Measurements from ENCODE around the gene STIMATE.

GRCh38 chr3:52820736-52821135 is 76.6 kb downstream of the STIMATE start:
- TF ChIP-seq SP1 (IDR thresholded peaks at IDR 0.05) (no peak), LEF1 (IDR thresholded peaks at IDR 0.05; ENCODE audit: borderline replicate concordance) (no peak), TARDBP (IDR thresholded peaks at IDR 0.05) (no peak)

Data from HEK293T (cell line).